Adrenal gland (tissue), 5 donors: ENCODE data around the gene NSD1.

Experiments used
- POLR2A ChIP-seq, 2 donors: fragments of 450-650 bp; IDR thresholded peaks; one replicate each; pipeline ENCODE4 v1.6.1; 2017; ENCODE audit warnings: antibody characterized with exemption in 2 of 2, mild to moderate bottlenecking in 2 of 2, moderate library complexity in 1 of 2
- TF ChIP-seq, protein P1 (sequence below), 6 experiments: fragments of 450-650 bp in 4 of 6; fragments of 200-600 bp in 2 of 6; sonication (generic) in 1 of 6; IDR thresholded peaks; 1 replicate in 5 of 6; 2 replicates in 1 of 6; pipeline versions ENCODE4 v1.5.1 to v1.8.0; 2016 to 2021; ENCODE audit warnings: antibody characterized with exemption in 6 of 6, mild to moderate bottlenecking in 2 of 6, moderate library complexity in 1 of 6
- donor health status: DM: no; HTN: no; CAD: no.

DNA sequence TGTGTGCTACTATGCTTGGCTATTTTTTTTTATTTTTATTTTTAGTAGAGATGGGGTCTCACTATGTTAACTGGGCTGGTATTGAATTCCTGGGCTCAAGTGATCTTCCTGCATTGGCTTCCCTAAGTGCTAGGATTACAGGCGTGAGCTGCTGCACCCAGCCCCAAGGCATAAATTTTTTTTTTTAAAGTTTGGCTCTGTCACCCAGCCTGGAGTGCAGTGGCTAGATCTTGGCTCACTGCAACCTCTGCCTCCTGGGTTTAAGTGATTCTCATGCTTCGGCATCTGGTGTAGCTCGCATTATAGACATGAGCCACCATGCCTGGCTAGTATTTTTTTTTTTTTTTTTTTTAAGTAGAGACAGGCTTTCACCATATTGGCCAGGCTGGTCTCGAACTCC, 99.6 kb downstream of the NSD1 start:
- TF ChIP-seq, protein P1, sequence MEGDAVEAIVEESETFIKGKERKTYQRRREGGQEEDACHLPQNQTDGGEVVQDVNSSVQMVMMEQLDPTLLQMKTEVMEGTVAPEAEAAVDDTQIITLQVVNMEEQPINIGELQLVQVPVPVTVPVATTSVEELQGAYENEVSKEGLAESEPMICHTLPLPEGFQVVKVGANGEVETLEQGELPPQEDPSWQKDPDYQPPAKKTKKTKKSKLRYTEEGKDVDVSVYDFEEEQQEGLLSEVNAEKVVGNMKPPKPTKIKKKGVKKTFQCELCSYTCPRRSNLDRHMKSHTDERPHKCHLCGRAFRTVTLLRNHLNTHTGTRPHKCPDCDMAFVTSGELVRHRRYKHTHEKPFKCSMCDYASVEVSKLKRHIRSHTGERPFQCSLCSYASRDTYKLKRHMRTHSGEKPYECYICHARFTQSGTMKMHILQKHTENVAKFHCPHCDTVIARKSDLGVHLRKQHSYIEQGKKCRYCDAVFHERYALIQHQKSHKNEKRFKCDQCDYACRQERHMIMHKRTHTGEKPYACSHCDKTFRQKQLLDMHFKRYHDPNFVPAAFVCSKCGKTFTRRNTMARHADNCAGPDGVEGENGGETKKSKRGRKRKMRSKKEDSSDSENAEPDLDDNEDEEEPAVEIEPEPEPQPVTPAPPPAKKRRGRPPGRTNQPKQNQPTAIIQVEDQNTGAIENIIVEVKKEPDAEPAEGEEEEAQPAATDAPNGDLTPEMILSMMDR (IDR thresholded peaks at IDR 0.05), result no peak
- TF ChIP-seq POLR2A (IDR thresholded peaks at IDR 0.05), result no peak
